PC-9 (cell line): ENCODE data around the gene CACNB4. TPM values are rescaled to one million over a fixed set of nuclear protein-coding genes. Genes with fewer than 3 reads are reported as not detected.
"Not testable (repeated sequence)": the region's sequence is repeated elsewhere in the genome, so short reads cannot be mapped to it uniquely, and the experiment has no call there.

Source experiments
- BruUV-seq: library from RNA; stranded (reverse); fragments of 400-500 nt; replicated peaks from 2 replicates; lab custom pipeline; 2021; lab: Mats Ljungman, UMichigan
- CTCF ChIA-PET: fragments of 300-600 bp; sonication (Branson Sonifier 250); formaldehyde crosslinking; loops from one replicate; lab custom pipeline; 2022; ENCODE audit warnings: antibody characterized with exemption; lab: Charles Lee
- POLR2A ChIA-PET: fragments of 300-600 bp; sonication (Branson Sonifier 250); formaldehyde crosslinking; loops from one replicate; lab custom pipeline; 2022; ENCODE audit warnings: antibody characterized with exemption; ENCODE audit not compliant: unreplicated experiment; lab: Charles Lee
- DNase-seq, 2 experiments: peaks; one replicate each; pipeline versions ENCODE4 v3.0.0 to v3.0.0-alpha.2; 2015 to 2022; ENCODE audit warnings: mixed read lengths in 1 of 2
- H2AFZ ChIP-seq: fragments of 200-600 bp; sonication (generic); 2 replicates; pipeline ENCODE4 v1.8.1; 2017; ENCODE audit warnings: antibody characterized with exemption
- H3F3A ChIP-seq: fragments of 200-600 bp; sonication (generic); 2 replicates; pipeline ENCODE4 v1.8.1; 2017; ENCODE audit warnings: antibody characterized with exemption, mild to moderate bottlenecking, low read depth; ENCODE audit not compliant: insufficient read depth
- H3K27ac ChIP-seq: fragments of 200-600 bp; sonication (generic); 2 replicates; pipeline ENCODE4 v1.6.1; 2016; ENCODE audit warnings: mixed run types
- H3K27me3 ChIP-seq: fragments of 200-600 bp; sonication (generic); 2 replicates; pipeline ENCODE4 v1.6.1; 2016; ENCODE audit warnings: low read depth, mixed run types; ENCODE audit not compliant: insufficient read depth
- H3K36me3 ChIP-seq: fragments of 200-600 bp; sonication (generic); 2 replicates; pipeline ENCODE4 v1.6.1; 2016; ENCODE audit warnings: low read depth, mixed run types
- H3K4me1 ChIP-seq: fragments of 200-600 bp; sonication (generic); replicated peaks from 2 replicates; pipeline ENCODE4 v1.6.1; 2016; ENCODE audit warnings: mixed run types; ENCODE audit not compliant: insufficient read depth
- H3K4me2 ChIP-seq: fragments of 200-600 bp; sonication (generic); 2 replicates; pipeline ENCODE4 v1.6.1; 2017; ENCODE audit warnings: mixed run types
- H3K4me3 ChIP-seq: fragments of 200-600 bp; sonication (generic); 2 replicates; pipeline ENCODE4 v1.6.1; 2016; ENCODE audit warnings: mixed run types
- H3K79me2 ChIP-seq: fragments of 200-600 bp; sonication (generic); 2 replicates; pipeline ENCODE4 v1.6.1; 2017; ENCODE audit warnings: low read depth, mixed run types
- H3K9me2 ChIP-seq: fragments of 200-600 bp; sonication (generic); 2 replicates; pipeline ENCODE4 v1.8.1; 2017; ENCODE audit warnings: mild to moderate bottlenecking; ENCODE audit not compliant: insufficient read depth
- H3K9me3 ChIP-seq: fragments of 200-600 bp; sonication (generic); 2 replicates; pipeline ENCODE4 v1.8.1; 2016; ENCODE audit warnings: low read depth; ENCODE audit not compliant: insufficient read depth
- H4K20me1 ChIP-seq: fragments of 200-600 bp; sonication (generic); 2 replicates; pipeline ENCODE4 v1.8.1; 2017; ENCODE audit not compliant: insufficient read depth
- EZH2 ChIP-seq: fragments of 200-600 bp; sonication (generic); IDR thresholded peaks from 2 replicates; pipeline ENCODE4 v1.8.0; 2017; ENCODE audit warnings: antibody characterized with exemption, low read depth
- intact Hi-C: fragments of 100-400 bp; cut with micrococcal nuclease; formaldehyde crosslinking; loops from one replicate; pipeline ENCODE4 v1.10.0; 2022; ENCODE audit not compliant: unreplicated experiment
- total RNA-seq: library from RNA; stranded (reverse); gene quantifications from 2 replicates; pipeline ENCODE4 v1.2.3, GENCODE V29; 2021
- TF ChIP-seq, protein P1 (sequence below): fragments of 200-600 bp; sonication (generic); conservative IDR thresholded peaks from 2 replicates; pipeline ENCODE4 v1.6.1; 2017; ENCODE audit warnings: mixed run types, antibody characterized with exemption, mild to moderate bottlenecking, moderate library complexity

The CACNB4 gene
- total RNA-seq, 1 experiment from 2014 or later: 0.98 TPM

DNA sequence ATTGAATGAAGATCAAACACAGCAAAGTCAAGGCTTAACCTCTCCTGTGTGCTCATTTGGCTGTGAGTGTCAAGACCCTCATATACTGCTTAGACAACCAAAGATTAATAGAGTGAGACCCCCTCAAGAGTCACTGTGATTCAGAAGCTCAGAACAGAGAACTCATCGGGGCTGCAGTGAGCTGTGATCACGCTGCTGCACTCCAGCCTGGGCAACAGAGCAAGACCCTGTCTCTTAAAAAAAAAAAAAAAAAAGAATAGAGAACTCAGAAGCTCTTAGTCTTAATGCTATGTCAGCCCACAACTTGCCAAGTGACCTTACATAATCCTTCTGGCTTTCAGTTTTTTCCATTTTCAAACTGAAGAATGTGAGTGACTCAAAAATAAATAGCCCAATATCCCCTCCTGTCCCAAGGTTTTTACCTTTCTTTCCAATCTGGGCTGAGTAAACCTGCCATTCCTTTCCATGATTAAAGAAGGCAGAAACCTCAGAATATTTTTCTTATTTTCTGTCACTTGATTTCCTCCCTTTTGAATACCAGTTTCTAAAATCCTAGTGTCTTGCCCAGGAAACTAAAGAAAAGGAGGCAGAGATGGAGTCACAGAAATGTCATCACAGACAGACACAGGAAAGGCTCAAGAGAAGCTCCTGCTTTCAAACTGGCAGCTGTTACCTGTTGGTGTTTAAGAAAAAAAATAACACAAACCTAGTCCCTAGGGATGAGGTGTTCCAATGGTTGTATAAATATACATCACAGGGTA lies 102.4 kb downstream of the CACNB4 start:
- Histone ChIP-seq H3K36me3 (no peaks in the 10 kb centered on the region), H3K4me2 (no peak overlapping the region), H3K4me1 (no peaks in the 10 kb centered on the region), H3K9me3 (no peaks in the 10 kb centered on the region), H3K27ac (no peak overlapping the region), H4K20me1 (no peaks in the 10 kb centered on the region), H3K27me3 (no peaks in the 10 kb centered on the region; the same call in 1 of the 2 replicates), H2AFZ (no peak overlapping the region), H3K79me2 (no peaks in the 10 kb centered on the region), H3F3A (no peaks in the 10 kb centered on the region), H3K9me2 (no peaks in the 10 kb centered on the region), H3K4me3 (no peak overlapping the region)
- DNase-seq: no peak
- intact Hi-C loops: no loop called here
- CTCF ChIA-PET: no interaction called here
- TF ChIP-seq, protein P1, sequence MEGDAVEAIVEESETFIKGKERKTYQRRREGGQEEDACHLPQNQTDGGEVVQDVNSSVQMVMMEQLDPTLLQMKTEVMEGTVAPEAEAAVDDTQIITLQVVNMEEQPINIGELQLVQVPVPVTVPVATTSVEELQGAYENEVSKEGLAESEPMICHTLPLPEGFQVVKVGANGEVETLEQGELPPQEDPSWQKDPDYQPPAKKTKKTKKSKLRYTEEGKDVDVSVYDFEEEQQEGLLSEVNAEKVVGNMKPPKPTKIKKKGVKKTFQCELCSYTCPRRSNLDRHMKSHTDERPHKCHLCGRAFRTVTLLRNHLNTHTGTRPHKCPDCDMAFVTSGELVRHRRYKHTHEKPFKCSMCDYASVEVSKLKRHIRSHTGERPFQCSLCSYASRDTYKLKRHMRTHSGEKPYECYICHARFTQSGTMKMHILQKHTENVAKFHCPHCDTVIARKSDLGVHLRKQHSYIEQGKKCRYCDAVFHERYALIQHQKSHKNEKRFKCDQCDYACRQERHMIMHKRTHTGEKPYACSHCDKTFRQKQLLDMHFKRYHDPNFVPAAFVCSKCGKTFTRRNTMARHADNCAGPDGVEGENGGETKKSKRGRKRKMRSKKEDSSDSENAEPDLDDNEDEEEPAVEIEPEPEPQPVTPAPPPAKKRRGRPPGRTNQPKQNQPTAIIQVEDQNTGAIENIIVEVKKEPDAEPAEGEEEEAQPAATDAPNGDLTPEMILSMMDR: no peak
- TF ChIP-seq EZH2: no peak
- BruUV-seq: no TSS peak
- POLR2A ChIA-PET: no interaction called here

DNA sequence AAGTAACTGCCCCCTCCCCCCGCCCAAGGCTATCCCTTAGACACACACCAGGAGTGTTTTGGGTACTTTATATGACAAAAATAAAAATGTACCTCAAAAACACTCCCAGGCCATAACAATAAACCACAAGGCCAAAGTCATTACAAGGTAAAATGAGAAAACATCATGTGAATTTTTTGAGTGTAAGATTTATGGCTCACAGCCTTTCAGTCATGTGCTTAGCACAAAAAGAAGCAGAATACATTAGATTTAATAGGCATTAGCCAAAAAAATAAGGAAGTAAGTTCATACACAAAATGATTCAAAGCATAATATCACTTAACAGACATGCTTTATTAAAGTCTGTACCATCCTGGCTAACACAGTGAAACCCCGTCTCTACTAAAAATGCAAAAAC lies 103.7 kb downstream of the CACNB4 start:
- H4K20me1 ChIP-seq: no peaks in the 10 kb centered on the region
- POLR2A ChIA-PET: no interaction called here
- CTCF ChIA-PET: no interaction called here

DNA sequence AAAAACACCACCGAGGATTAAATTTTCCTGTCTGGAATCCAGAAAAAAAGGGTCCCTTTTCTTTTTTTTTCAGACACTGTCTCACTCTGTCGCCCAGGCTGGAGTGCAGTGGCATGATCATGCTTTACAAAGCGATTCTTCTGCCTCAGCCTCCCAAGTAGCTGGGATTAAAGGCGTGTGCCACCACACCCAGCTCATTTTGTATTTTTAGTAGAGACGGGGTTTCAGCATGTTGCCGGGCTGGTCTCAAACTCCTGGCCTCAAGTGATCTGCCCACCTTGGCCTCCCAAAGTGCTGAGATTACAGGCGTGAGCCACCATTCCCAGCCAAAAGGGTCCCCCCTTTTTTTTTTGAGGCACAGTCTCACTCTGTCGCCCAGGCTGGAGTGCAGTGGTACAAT lies 104.7 kb downstream of the CACNB4 start:
- H3K4me1 ChIP-seq, H3K27me3 ChIP-seq, CTCF ChIA-PET, H3K4me3 ChIP-seq, H2AFZ ChIP-seq, BruUV-seq, H3K36me3 ChIP-seq, H3K9me2 ChIP-seq, DNase-seq, H3K27ac ChIP-seq, intact Hi-C loops, H3F3A ChIP-seq, H4K20me1 ChIP-seq, H3K79me2 ChIP-seq, H3K4me2 ChIP-seq, POLR2A ChIA-PET, H3K9me3 ChIP-seq: not testable (repeated sequence)

More for the DNA sequence above, 103.7 kb downstream of the CACNB4 start:
- Histone ChIP-seq H3K4me3 (no peak overlapping the region), H3K27me3 (no peaks in the 10 kb centered on the region; the same call in 1 of the 2 replicates), H3K4me1 (no peaks in the 10 kb centered on the region), H2AFZ (no peak overlapping the region), H3K9me2 (no peaks in the 10 kb centered on the region), H3K27ac (no peak overlapping the region), H3K36me3 (no peaks in the 10 kb centered on the region), H3K9me3 (no peaks in the 10 kb centered on the region), H3K79me2 (no peaks in the 10 kb centered on the region), H3F3A (no peaks in the 10 kb centered on the region), H3K4me2 (no peak overlapping the region)
- TF ChIP-seq EZH2: no peak
- TF ChIP-seq, protein P1: no peak
- no peak for DNase-seq
- intact Hi-C loops: no loop called here
- BruUV-seq: no TSS peak
